H1 (cell line): ENCODE measurements around the gene MYLIP. TPM values are rescaled to one million over a fixed set of nuclear protein-coding genes. Genes with fewer than 3 reads are reported as not detected.

Experiments
- CTCF ChIA-PET: fragments of 300-600 bp; sonication (Branson Sonifier 250); formaldehyde crosslinking; loops from one replicate; lab custom pipeline; 2021; ENCODE audit not compliant: partially characterized antibody; lab: Charles Lee
- POLR2A ChIA-PET: fragments of 300-600 bp; sonication (Branson Sonifier 250); formaldehyde crosslinking; loops from one replicate; lab custom pipeline; 2021; ENCODE audit warnings: inconsistent platforms; ENCODE audit not compliant: partially characterized antibody; lab: Charles Lee
- DNase-seq, 2 experiments: peaks; one replicate each; pipeline versions ENCODE4 v3.0.0 to v3.0.0-alpha.2; 2010 to 2022; ENCODE audit warnings: low spot score in 2 of 2, low read depth in 1 of 2, mixed read lengths in 1 of 2
- FAIRE-seq: peaks from 2 replicates; lab custom pipeline; 2011; peaks lifted over from hg19 to GRCh38; lab: Jason Lieb, UNC
- H2AFZ ChIP-seq: 2 replicates; pipeline ENCODE4 v1.8.1; 2012; ENCODE audit warnings: low read length, inconsistent platforms
- H2AK5ac ChIP-seq: 2 replicates; pipeline ENCODE4 v1.6.1; 2013; ENCODE audit warnings: low read depth, low read length
- H2BK120ac ChIP-seq: replicated peaks from 2 replicates; pipeline ENCODE3; 2013; ENCODE audit warnings: low read depth, low read length, inconsistent platforms
- H2BK12ac ChIP-seq: 2 replicates; pipeline ENCODE4 v1.6.1; 2013; ENCODE audit warnings: low read depth, low read length
- H2BK15ac ChIP-seq: 2 replicates; pipeline ENCODE4 v1.6.1; 2013; ENCODE audit warnings: low read length
- H2BK20ac ChIP-seq: 2 replicates; pipeline ENCODE4 v1.6.1; 2013; ENCODE audit warnings: low read length
- H2BK5ac ChIP-seq: 2 replicates; pipeline ENCODE4 v1.6.1; 2013; ENCODE audit warnings: low read depth, low read length
- H3K14ac ChIP-seq: 2 replicates; pipeline ENCODE4 v1.6.1; 2013; ENCODE audit warnings: inconsistent platforms; ENCODE audit not compliant: insufficient read length
- H3K18ac ChIP-seq: 2 replicates; pipeline ENCODE4 v1.6.1; 2013; ENCODE audit warnings: low read length; ENCODE audit errors: extremely low read depth
- H3K23ac ChIP-seq: 2 replicates; pipeline ENCODE4 v1.6.1; 2013; ENCODE audit warnings: inconsistent platforms; ENCODE audit not compliant: insufficient read length
- H3K23me2 ChIP-seq: 2 replicates; pipeline ENCODE4 v1.6.1; 2013; ENCODE audit warnings: low read depth, low read length
- H3K27ac ChIP-seq: 2 replicates; pipeline ENCODE4 v1.6.1; 2011; ENCODE audit warnings: low read depth, low read length, inconsistent platforms
- H3K27me3 ChIP-seq, 4 experiments: replicated peaks in 1 of 4; 1 replicate in 1 of 4; 2 replicates in 3 of 4; pipeline versions ENCODE4 v1.6.1 to v1.8.1; 2011 to 2013; ENCODE audit warnings: low read length in 3 of 4, mild to moderate bottlenecking in 3 of 4, inconsistent platforms in 2 of 4, mixed read lengths in 2 of 4, moderate library complexity in 1 of 4; ENCODE audit not compliant: control insufficient read depth in 3 of 4, insufficient read depth in 3 of 4; ENCODE audit errors: extremely low read depth in 1 of 4
- H3K36me3 ChIP-seq, 4 experiments: 2 replicates each; pipeline versions ENCODE4 v1.6.1 to v1.8.1; 2011 to 2013; ENCODE audit warnings: mild to moderate bottlenecking in 4 of 4, low read length in 3 of 4, moderate library complexity in 2 of 4, control low read depth in 1 of 4, inconsistent platforms in 1 of 4; ENCODE audit not compliant: insufficient read depth in 4 of 4, control insufficient read depth in 2 of 4
- H3K4ac ChIP-seq: replicated peaks from 2 replicates; pipeline ENCODE3; 2013; ENCODE audit warnings: low read length, low read depth, mixed read lengths, inconsistent platforms; ENCODE audit not compliant: insufficient read length
- H3K4me1 ChIP-seq, 4 experiments: replicated peaks in 1 of 4; 1 replicate in 1 of 4; 2 replicates in 3 of 4; pipeline versions ENCODE4 v1.6.1 to v1.8.1; 2011 to 2013; ENCODE audit warnings: low read length in 3 of 4, inconsistent platforms in 2 of 4, mixed read lengths in 1 of 4; ENCODE audit not compliant: insufficient read depth in 4 of 4, control insufficient read depth in 3 of 4
- H3K4me2 ChIP-seq, 2 experiments: 2 replicates each; pipeline versions ENCODE4 v1.6.1 to v1.8.1; 2011 to 2013; ENCODE audit warnings: low read depth in 2 of 2, low read length in 2 of 2, control low read depth in 1 of 2, inconsistent platforms in 1 of 2, mild to moderate bottlenecking in 1 of 2; ENCODE audit not compliant: insufficient read depth in 1 of 2
- H3K4me3 ChIP-seq, 4 experiments: fragments of 200-600, 300-600 bp in 1 of 4; sonication (generic), shearing (Covaris generic), sonication (Bioruptor Twin) in 1 of 4; 2 replicates each; pipeline versions ENCODE4 v1.5.1 to v1.8.1; 2011 to 2016; ENCODE audit warnings: low read length in 4 of 4, low read depth in 3 of 4, control low read depth in 2 of 4, inconsistent platforms in 2 of 4, mild to moderate bottlenecking in 2 of 4, mixed read lengths in 1 of 4, moderate library complexity in 1 of 4; ENCODE audit not compliant: insufficient read depth in 2 of 4; ENCODE audit errors: extremely low read depth in 1 of 4
- H3K56ac ChIP-seq: replicated peaks from 2 replicates; pipeline ENCODE3; 2013; ENCODE audit warnings: low read depth, mild to moderate bottlenecking, mixed read lengths, low read length, inconsistent platforms; ENCODE audit not compliant: insufficient read length
- H3K79me1 ChIP-seq: 2 replicates; pipeline ENCODE4 v1.6.1; 2013; ENCODE audit warnings: low read depth, low read length, control low read depth
- H3K79me2 ChIP-seq, 2 experiments: 2 replicates each; pipeline versions ENCODE4 v1.6.1 to v1.8.1; 2012 to 2013; ENCODE audit warnings: low read length in 2 of 2, mild to moderate bottlenecking in 2 of 2, inconsistent platforms in 1 of 2; ENCODE audit not compliant: insufficient read depth in 2 of 2, control insufficient read depth in 1 of 2
- H3K9ac ChIP-seq, 4 experiments: replicated peaks in 1 of 4; 1 replicate in 1 of 4; 2 replicates in 3 of 4; pipeline versions ENCODE4 v1.6.1 to v1.8.1; 2011 to 2013; ENCODE audit warnings: low read depth in 3 of 4, low read length in 3 of 4, control low read depth in 2 of 4, mild to moderate bottlenecking in 2 of 4, moderate library complexity in 2 of 4, inconsistent platforms in 1 of 4; ENCODE audit errors: extremely low read depth in 1 of 4
- H3K9me3 ChIP-seq, 2 experiments: 2 replicates each; pipeline versions ENCODE4 v1.6.1 to v1.8.1; 2012 to 2013; ENCODE audit warnings: mild to moderate bottlenecking in 2 of 2, moderate library complexity in 2 of 2, control low read depth in 1 of 2, inconsistent platforms in 1 of 2, low read depth in 1 of 2, low read length in 1 of 2, mixed read lengths in 1 of 2; ENCODE audit not compliant: insufficient read depth in 2 of 2
- H4K20me1 ChIP-seq, 2 experiments: replicated peaks in 1 of 2; 2 replicates each; pipeline versions ENCODE3 to v1.8.1; 2011 to 2013; ENCODE audit warnings: inconsistent platforms in 2 of 2, low read length in 2 of 2, mild to moderate bottlenecking in 1 of 2; ENCODE audit not compliant: insufficient read depth in 2 of 2, control insufficient read depth in 1 of 2
- H4K5ac ChIP-seq: 2 replicates; pipeline ENCODE4 v1.6.1; 2013; ENCODE audit warnings: low read length, low read depth, mixed read lengths, inconsistent platforms; ENCODE audit not compliant: insufficient read length
- H4K8ac ChIP-seq: 2 replicates; pipeline ENCODE4 v1.8.0; 2013; ENCODE audit warnings: mild to moderate bottlenecking, moderate library complexity, low read length, inconsistent platforms; ENCODE audit not compliant: insufficient read depth; ENCODE audit errors: extremely low read depth
- H4K91ac ChIP-seq: replicated peaks from 2 replicates; pipeline ENCODE3; 2013; ENCODE audit warnings: low read length, mixed read lengths, inconsistent platforms; ENCODE audit not compliant: insufficient read length
- ATF3 ChIP-seq: IDR thresholded peaks from 2 replicates; pipeline ENCODE4 v1.6.1; 2011; ENCODE audit warnings: low read depth, mild to moderate bottlenecking, low read length; ENCODE audit not compliant: insufficient read depth
- BRCA1 ChIP-seq: IDR thresholded peaks from 2 replicates; pipeline ENCODE4 v1.6.1; 2012; ENCODE audit warnings: low read depth, low read length, improper control_type of control experiment
- CBX8 ChIP-seq: fragments of 300-800, 300-1000 bp; sonication (generic); IDR thresholded peaks from 2 replicates; pipeline ENCODE4 v1.7.1; 2016; ENCODE audit warnings: low read depth, low read length, borderline replicate concordance
- CHD1 ChIP-seq: IDR thresholded peaks from 2 replicates; pipeline ENCODE4 v1.6.1; 2012; ENCODE audit warnings: low read depth, low read length, improper control_type of control experiment
- CHD2 ChIP-seq: IDR thresholded peaks from 2 replicates; pipeline ENCODE4 v1.6.1; 2012; ENCODE audit warnings: low read length, improper control_type of control experiment
- GTF2F1 ChIP-seq: IDR thresholded peaks from 2 replicates; pipeline ENCODE4 v1.6.1; 2012; ENCODE audit warnings: low read depth, low read length, improper control_type of control experiment, borderline replicate concordance
- HDAC2 ChIP-seq, 2 experiments: fragments of 300-600 bp in 1 of 2; sonication (generic) in 1 of 2; IDR thresholded peaks; 2 replicates each; pipeline ENCODE4 v1.6.1; 2011 to 2012; ENCODE audit warnings: low read depth in 2 of 2, low read length in 2 of 2, mild to moderate bottlenecking in 2 of 2, moderate library complexity in 2 of 2, borderline replicate concordance in 1 of 2, inconsistent platforms in 1 of 2
- JUN ChIP-seq: IDR thresholded peaks from 2 replicates; pipeline ENCODE4 v1.6.1; 2011; ENCODE audit warnings: low read depth, mild to moderate bottlenecking, improper control_type of control experiment, low read length
- JUND ChIP-seq: IDR thresholded peaks from 2 replicates; pipeline ENCODE4 v1.6.1; 2011; ENCODE audit warnings: mild to moderate bottlenecking, improper control_type of control experiment, low read length
- MAFK ChIP-seq: IDR thresholded peaks from 2 replicates; pipeline ENCODE4 v1.6.1; 2012; ENCODE audit warnings: low read depth, mild to moderate bottlenecking, improper control_type of control experiment, low read length
- POLR2A ChIP-seq, 2 experiments: IDR thresholded peaks; 1 replicate in 1 of 2; 2 replicates in 1 of 2; pipeline ENCODE4 v1.6.1; 2011; ENCODE audit warnings: low read depth in 2 of 2, low read length in 2 of 2, mild to moderate bottlenecking in 2 of 2; ENCODE audit errors: control extremely low read depth in 1 of 2
- RNF2 ChIP-seq: fragments of 200-900, 300-1000 bp; sonication (generic); IDR thresholded peaks from 2 replicates; pipeline ENCODE4 v1.7.1; 2016; ENCODE audit warnings: borderline replicate concordance, low read depth, mild to moderate bottlenecking, antibody characterized with exemption, low read length; ENCODE audit not compliant: poor library complexity, severe bottlenecking; ENCODE audit errors: missing control alignments
- RXRA ChIP-seq: IDR thresholded peaks from 2 replicates; pipeline ENCODE4 v1.6.1; 2011; ENCODE audit warnings: low read depth, mild to moderate bottlenecking, low read length, moderate library complexity; ENCODE audit not compliant: insufficient read depth
- TEAD4 ChIP-seq: IDR thresholded peaks from 2 replicates; pipeline ENCODE4 v1.6.1; 2012; ENCODE audit warnings: low read depth, low read length, inconsistent platforms, mixed read lengths
- WGBS, 2 experiments: shearing (Covaris generic) in 1 of 2; methylation state at CpG; one replicate each; pipeline versions ENCODE4 v1.1.6 to v1.1.7; 2013 to 2015; ENCODE audit warnings: low lambda C conversion rate in 2 of 2, mixed read lengths in 2 of 2, inconsistent platforms in 1 of 2, low coverage in 1 of 2, missing lambda C conversion rate in 1 of 2; ENCODE audit not compliant: insufficient replicate concordance in 2 of 2, insufficient coverage in 1 of 2, insufficient read length in 1 of 2; ENCODE audit errors: extremely low coverage in 1 of 2, missing lambda C conversion rate in 1 of 2; 5-methylcytosine and 5-hydroxymethylcytosine counted together
- polyA plus RNA-seq, 7 experiments: library from polyadenylated mRNA; depleted of rRNA in 3 of 7; stranded (reverse) in 5 of 7; unstranded in 2 of 7; fragments of >200 nt in 5 of 7; fragments of 200-250 nt in 2 of 7; gene quantifications; 1 replicate in 5 of 7; 2 replicates in 1 of 7; 4 replicates in 1 of 7; pipeline versions ENCODE4 v1.2.1 to v1.2.3, GENCODE V29; 2011 to 2013; ENCODE audit warnings: missing spikeins in 2 of 7, mixed read lengths in 2 of 7
- total RNA-seq: library from RNA; stranded (reverse); fragmentation: NEBNext Ultra II Directional; extraction: Animal tissue kit (Norgen Biotek cat#: 25700); gene quantifications from 2 replicates; pipeline ENCODE4 v1.2.1, GENCODE V29; 2021

The MYLIP gene
- total and polyA plus RNA-seq, 2 of the 8 experiments (the other 6 are each of a cell fraction or from before 2014, with no cell fraction given), result 21.1 to 26.9 TPM

DNA sequence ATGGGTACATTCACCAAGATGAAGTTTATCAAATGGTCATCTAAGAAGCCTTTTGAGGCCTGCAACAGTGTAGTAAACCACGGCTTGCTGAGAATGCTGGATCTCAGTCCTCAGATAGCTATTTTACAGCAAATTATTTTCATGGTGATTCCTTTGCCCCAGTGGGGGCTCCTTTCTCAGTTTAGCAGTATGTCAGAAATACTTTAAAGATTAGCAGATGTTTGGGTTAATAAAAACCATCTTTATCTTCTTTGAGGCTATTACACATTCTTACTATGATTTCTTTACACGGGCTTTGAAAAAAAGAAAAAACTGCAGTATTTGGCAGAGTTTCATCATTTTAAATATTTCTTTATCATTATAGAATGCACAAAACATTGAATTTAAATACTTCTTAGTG lies 10.7 kb downstream of the MYLIP start:
- CTCF ChIA-PET, result no interaction called here
- TF ChIP-seq RXRA, result no peak
- no peak for TF ChIP-seq POLR2A (IDR thresholded peaks at IDR 0.05; ENCODE audit: control extremely low read depth in 1 of 2, low read depth in 2 of 2, low read length in 2 of 2)
- TF ChIP-seq RNF2, result no peak
- no peak for TF ChIP-seq JUN
- no peak for TF ChIP-seq MAFK
- TF ChIP-seq HDAC2 (IDR thresholded peaks at IDR 0.05; ENCODE audit: borderline replicate concordance in 1 of 2, low read depth in 2 of 2, low read length in 2 of 2), result no peak
- no peak for TF ChIP-seq TEAD4
- TF ChIP-seq BRCA1, result no peak
- no peak for TF ChIP-seq CHD2
- no peak for TF ChIP-seq JUND
- TF ChIP-seq GTF2F1, result no peak
- TF ChIP-seq CHD1, result no peak
- TF ChIP-seq ATF3, result no peak
- no peak for TF ChIP-seq CBX8

More for the DNA sequence above, 10.7 kb downstream of the MYLIP start:
- POLR2A ChIA-PET, result interaction anchor here (2.6 kb wide), 1 partner anchor 10 kb away, joined by 13 read pairs; no protein-coding TSS in a partner anchor
- Histone ChIP-seq H3K27me3 (no peaks in the 10 kb centered on the region), H4K20me1 (peaks cover 19 to 24% of the 10 kb centered on the region in 2 experiments), H4K91ac (no peak overlapping the region), H3K23ac (no peak overlapping the region), H3K27ac (no peak overlapping the region), H3K9me3 (no peaks in the 10 kb centered on the region), H3K79me1 (peaks cover 3% of the 10 kb centered on the region; the same call in 1 of the 2 replicates), H2BK12ac (no peak overlapping the region), H3K4me2 (no peak overlapping the region), H3K4me3 (no peak overlapping the region), H2BK5ac (no peak overlapping the region), H2AK5ac (no peak overlapping the region), H3K56ac (no peak overlapping the region), H2BK15ac (no peak overlapping the region), H3K4me1 (peaks cover 0 to 10% (median 4%) of the 10 kb centered on the region in 4 experiments; a peak in 4 of 7 replicates), H3K4ac (no peak overlapping the region), H2BK20ac (no peak overlapping the region), H4K5ac (no peak overlapping the region), H3K9ac (no peak overlapping the region), H2AFZ (no peak overlapping the region), H4K8ac (no peak overlapping the region), H3K23me2 (no peaks in the 10 kb centered on the region), H3K79me2 (peaks cover 24 to 86% of the 10 kb centered on the region in 2 experiments), H2BK120ac (no peak overlapping the region), H3K18ac (no peak overlapping the region), H3K36me3 (peaks cover 14 to 42% (median 32%) of the 10 kb centered on the region in 4 experiments), H3K14ac (no peak overlapping the region)
- WGBS, 2 experiments, result 92% methylated on average over 2 of the region's 2 CpGs; no CpG with 5 or more reads in 1 of the 2 experiments
- FAIRE-seq (no peak), DNase-seq (no peak)
